Measurements from ENCODE around the gene ARPC2.
"Not testable (repeated sequence)": the region's sequence is repeated elsewhere in the genome, so short reads cannot be mapped to it uniquely, and the experiment has no call there.

Gene ARPC2

DNA sequence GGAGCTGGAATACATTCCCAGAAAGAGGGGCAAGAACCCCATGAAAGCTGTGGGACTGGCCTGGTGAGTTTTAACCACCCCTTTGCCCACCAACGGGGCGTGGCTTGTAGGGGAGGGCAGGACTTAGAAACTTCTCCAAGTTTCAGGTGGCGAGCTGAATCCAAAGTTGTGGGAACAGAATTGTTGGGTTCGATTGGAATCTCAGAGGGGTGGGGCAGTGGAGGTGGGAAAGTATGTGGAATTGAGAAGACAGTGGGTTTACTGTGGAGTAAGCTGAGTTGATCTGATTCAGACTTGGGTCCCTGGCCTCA, 54.5 kb downstream of the ARPC2 start:
- DNase-seq (ENCODE audit: low spot score): no peak

DNA sequence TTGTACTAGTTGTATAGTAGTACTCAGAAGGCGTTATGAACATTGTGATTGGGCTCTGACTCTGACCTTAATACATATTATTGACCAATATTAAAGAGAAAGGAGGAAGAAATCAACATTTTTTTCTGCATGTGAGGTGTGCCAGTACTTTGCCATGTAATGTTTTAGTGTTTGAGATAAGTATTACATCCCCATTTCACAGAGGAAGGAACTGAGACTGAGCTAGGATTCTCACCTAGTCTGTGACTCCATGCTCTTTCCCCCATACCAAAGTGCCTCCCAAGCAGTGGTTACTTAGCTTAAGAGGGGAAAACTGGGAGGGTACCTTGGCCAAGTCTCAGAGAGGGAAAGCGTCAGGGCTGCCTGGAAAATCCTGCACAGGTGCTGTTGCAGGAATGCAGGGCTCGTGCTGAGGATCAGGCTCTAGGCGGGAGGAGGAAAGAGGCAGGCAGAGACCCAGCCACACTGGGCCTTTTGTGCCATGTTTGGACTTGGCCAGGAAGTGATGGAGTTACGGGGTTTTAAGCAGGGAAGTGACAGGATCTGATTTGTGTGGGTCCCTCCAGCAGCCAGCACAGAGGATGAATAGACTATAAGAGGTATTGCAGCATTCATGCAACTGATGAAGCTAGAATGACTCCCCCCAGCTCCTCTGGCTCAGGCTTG, 55.0 kb downstream of the ARPC2 start:
- no peak for DNase-seq (ENCODE audit: low spot score)

DNA sequence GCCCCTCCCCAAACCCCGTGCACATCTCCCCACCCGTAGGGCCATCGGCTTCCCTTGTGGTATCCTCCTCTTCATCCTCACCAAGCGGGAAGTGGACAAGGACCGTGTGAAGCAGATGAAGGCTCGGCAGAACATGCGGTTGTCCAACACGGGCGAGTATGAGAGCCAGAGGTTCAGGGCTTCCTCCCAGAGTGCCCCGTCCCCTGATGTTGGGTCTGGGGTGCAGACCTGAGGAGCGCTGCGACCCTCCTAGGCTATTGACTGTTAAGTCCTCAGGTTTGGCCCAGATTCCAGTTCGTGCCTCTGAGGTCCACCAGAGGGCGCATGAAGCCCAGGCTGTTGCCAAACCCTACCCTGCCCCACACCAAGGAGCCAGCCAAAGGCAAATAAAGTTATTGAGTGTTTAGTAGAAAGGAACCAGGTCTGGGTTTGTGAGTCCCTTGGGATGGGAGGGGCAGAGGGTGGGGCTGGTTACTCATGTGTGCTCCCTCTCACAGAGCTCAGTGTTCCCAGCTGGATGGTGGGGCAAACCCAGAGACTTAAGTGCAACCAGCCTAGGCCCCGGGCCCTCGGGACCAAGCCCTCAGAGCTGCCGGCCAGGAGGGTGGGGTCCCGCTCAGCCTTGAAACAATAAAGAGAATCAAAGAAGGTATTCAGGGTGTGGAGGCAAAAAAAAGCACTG, 55.7 kb downstream of the ARPC2 start:
- DNase-seq (ENCODE audit: low spot score): peak; percentile 93

DNA sequence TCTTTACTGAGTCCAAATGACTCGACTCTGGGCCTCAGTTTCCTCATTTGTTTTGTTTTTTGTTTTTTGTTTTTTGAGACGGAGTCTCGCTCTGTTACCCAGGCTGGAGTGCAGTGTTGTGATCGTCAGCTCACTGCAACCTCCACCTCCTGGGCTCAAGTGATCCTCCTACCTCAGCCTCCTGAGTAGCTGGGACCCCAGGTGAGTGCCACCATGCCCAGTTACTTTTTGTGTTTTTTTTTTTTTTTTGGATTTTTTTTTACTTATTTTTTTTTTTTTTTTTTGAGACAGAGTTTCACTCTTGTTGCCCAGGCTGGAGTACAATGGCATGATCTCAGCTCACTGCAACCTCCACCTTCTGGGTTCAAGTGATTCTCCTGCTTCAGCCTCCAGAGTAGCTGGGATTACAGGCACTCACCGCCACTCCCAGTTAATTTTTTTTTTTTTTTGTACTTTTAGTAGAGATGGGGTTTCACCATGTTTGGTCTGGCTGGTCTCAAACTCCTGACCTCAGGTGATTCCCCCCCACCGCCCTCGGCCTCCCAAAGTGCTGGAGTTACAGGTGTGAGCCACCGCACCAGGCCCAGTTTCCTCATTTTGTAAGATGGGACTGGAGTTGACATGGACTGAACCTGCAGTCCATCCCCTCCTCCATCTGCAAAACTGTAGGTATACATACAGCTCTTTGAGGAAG, 56.4 kb downstream of the ARPC2 start:
- DNase-seq (ENCODE audit: low spot score): not testable (repeated sequence)

DNA sequence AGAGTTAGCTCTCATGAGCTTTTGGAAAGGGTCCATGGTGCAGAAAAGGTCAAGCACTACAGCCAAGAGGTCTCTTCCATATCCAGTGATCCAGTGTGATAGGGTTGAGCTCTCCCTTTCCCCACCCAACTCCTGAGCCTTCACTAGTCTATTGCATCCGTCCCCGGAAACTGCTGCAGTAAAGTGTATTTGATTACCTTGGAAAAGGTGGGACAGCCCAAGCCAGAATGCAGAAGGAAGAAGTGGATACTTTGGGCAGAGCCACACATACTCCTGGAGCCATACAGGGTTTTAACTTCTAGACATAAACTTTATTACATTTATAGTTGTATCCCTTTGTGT, 56.9 kb downstream of the ARPC2 start:
- DNase-seq (ENCODE audit: low spot score): no peak

DNA sequence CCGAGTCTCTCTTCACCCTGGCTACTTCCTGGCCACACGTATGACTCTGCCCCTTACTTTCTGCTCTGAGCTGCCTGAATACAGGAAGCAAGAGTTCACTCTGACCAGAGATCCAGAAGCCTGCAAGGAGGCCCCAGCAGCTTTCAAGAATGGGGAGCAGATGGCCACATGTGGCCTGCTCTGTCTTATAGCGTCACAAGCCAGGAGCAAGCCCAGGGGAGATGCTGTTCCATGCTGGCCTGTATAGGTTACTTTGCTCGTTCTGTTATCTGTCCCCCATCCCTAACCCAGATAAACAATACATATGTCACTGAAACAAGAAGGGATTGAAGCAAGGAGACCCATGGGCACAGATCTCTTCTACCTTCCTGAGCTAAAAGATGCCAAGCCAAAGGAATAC, 57.6 kb downstream of the ARPC2 start:
- DNase-seq (ENCODE audit: low spot score): no peak

DNA sequence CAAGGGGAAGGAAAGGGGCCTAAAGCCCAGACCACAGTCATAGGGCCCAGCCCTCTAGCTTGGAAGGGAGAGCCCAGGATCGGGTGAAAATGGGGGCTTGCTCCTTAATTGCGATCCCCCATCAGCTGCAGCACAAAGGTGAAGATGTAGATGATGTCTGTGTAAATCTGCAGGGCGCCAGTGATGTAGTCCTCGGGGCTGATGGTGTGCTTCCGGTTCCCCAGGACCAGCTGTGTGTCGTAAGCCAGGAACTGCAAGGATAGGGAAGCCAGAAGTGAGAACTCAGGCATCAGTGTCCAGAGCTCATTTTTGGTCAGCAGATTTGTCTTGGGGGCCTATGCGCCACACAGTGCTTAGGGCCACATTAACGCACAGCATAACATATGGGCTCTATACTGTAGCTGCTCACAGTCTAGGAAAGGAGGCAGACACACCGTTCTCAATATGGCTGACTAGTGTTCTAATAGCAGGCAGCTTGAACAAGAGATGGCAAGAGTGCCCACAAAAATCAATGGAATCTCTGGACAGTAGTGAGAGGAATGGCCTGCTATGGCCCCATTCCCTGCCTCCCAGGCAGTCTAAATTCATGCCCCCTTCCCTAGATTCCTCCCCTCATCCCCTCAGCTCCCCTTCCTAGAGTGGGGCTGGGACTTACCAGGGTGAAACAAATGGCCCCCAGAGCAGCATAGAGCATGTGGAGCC, 58.5 kb downstream of the ARPC2 start:
- no peak for DNase-seq (ENCODE audit: low spot score)

DNA sequence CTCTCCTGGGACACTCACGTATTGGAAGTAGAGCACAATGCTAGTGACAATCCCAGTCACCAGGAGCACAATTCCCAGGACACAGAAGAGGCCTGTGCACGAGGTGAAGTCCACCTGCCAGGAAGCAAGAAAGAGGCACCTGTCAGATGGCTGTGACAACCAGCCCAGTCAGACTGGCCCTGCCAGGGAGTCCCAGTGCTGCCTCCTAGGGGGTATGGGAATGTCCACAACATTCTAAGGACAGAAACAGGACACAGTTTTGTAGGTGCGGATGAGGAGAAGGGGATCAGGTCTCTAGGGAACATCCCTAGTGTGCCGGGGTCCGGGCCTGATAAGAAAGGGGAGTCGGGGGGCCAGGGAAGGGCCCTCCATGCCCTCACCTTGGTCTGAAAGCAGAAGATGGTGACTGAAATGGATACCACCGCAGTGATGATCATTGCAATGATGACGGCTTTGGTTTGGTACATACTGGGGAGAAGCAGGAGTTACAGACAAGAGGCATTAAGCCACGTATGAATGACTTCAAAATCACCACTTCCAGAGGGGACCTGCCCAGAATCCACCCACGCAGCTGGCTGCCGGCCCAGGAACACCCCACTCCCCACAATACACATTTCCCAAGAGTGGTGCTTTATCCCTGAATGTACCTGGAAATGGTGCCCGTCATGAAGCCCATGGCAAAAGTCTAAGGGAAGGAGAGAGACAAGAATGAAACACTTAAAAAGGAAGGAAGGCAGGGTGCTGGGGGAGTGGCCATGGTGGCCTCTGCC, 60.2 kb downstream of the ARPC2 start:
- DNase-seq (ENCODE audit: low spot score): no peak

DNA sequence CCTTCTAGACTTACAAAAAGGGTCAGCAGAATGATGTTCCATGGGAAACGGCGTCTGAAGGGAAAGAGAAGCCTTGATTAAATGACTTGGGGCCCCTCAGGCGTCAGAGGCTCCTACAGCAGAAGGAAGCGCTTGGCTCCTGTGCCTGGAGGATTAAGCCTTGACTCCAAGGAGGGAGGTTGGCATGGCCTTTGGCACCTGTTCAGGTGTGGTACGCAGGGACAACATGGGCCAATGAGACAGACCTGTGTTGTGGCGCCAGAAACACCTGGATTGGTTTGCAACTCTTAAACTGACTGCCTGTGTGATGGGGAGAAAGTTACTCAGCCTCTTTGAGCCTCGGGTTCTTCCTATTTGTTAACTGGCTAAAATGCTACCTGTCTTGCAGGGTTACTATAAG, 60.9 kb downstream of the ARPC2 start:
- no peak for DNase-seq (ENCODE audit: low spot score)

DNA sequence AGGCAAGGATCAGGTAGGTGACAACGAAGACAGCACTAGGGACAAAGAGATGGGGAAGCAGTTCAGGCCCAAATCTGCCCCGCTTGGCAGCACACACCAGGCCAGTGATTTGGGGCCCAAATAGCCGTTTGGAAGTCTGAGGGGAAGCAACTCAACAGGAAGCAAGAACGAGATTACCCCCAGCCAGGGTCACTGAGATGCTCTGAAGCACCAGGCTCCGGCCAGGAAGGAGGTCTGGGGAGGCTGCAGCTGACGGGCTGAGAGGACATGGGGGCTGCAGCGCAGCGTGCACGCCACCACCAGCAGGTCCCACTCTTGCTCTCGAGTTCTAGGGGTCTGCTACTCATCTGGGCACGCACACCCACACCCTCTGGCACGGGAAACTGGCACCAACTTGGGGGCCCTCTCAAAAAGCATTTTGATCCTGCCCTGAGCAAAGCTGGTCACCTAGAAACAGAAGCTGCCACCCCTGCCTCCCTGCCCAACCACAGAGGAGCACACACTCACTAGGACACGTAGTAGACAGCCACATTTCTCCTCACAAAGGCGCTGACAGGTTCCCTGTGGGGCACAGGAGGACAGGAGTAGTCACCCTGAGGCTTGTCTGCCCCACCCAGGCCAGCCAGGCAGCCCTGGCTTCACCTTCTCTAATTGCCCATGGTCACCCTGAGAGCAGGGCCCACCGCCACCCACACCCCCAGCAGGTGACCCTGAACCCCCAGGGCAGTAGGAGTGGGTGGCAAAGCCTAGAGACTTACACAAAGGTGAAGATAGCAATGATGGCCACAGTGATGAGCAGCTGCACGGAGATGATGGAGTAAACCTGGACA, 61.8 kb downstream of the ARPC2 start:
- DNase-seq (ENCODE audit: low spot score): no peak

DNA sequence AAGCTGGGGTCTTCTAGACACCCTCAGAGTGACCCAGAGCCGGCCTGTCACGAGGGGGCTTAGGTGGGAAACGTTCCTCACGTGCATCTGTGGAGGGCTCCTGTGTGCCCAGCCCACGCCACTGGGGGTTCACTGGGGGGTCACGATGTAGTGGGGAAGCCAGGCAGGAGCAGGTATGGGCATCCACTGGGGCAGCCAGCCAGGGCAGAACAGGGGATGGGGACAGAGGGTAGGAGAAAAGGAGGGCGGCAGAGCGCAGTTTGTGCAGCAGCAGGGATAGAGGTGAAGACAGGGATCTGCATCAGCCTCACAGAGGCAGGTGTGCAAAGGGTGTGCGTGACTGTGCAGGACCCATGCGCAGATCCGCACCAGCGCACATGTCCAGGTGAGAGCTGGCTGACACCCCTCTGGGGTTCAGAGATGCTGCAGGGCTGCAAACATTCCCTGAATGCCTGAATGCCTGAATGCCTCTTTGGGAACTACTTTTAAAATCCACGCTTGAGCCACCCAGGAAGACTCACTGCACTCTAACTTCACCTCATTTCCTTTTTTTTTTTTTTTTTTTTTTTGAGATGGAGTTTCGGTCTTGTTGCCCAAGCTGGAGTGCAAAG, 63.4 kb downstream of the ARPC2 start:
- no peak for DNase-seq (ENCODE audit: low spot score)

DNA sequence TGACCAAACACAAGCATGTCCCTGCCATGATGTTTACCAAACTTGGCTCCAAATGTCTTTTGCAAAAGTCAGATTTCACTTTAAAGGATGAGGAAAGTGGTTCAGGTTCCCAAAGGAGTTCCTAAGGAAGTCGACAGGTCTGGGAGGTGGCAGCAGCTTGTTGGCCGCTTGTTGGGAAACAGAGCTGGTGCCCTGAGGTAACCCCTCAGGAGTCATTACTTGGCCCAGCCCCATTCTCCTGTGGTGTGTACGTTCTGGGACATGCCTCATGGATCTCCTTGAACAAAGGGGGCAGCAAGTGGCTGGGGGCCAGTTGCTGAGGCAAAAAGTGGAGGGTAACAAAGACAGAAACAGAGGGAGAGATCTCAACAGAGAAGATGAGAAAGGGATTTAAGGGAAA, 64.5 kb downstream of the ARPC2 start:
- no peak for DNase-seq (ENCODE audit: low spot score)

DNA sequence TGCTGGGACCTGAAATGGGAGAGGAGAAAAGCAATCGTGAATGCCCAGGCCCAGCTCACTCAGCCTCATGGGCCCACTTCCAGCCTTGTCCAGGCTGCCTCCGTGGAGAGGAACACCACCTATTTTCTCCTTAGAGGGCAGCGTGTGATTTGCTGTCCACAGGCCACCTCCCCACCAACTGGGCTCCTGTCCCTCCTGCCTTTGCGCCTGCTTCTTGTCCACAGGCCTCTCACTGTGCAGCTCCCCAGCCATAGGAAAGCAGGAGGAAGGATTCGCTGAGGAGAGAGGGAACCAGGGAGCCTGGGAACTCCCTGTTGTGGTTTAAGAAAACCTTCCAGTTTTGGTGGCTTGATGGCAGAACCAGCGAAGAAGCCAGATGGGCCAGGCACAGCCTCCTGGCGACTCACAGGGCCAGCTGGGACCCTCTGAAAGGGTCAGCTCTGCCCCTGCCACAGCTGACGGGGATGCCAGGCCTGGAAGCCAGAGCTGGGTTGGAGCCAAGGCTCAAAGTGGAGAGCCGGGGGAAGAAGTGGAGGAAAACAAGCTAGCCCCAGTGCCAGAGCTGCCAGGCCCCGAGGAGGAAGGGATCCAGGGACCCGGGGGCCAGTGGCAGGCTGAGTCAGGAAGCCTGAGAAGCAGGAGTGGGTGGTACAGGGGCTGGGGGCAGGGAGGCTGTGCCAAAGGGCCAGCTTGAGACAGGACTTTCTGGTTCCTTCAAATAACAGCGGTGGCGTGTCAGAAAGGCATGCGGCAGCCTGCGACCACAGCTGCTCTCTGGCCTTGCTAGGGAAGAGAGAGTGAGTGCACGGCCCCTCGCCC, 65.4 kb downstream of the ARPC2 start:
- DNase-seq (ENCODE audit: low spot score): no peak

DNA sequence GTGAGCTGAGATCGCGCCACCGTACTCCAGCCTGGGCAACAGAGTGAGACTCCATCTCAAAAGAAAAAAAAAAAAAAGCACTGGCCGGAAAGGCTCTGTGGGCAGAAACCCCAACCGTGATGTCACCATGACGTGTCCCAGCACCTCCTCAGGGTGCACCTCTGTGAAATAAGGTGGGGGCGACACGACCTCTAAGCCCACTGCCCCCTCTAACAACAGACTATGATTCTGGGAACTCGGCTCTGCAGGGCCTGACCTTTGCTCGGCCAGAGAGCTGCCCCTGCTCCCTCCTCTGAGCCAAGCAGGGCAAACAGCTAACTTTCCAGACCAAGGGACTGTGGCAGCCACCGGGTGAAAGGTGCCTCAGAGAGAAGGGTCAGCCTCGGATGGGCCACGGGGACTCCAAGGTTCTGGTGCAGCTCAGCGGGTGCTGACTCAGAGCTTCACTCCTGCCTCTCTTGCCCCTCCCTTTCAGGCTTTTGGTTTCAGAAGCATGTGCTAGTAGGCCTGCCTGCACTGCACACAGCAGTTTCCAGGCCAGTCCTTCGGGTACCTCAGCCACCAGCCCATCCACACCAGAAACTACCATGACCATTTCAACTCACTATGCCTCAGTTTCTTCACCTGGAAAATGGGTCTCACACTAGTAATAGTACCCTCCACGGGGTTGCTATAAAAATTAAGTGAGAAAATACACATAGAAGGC, 67.3 kb downstream of the ARPC2 start:
- DNase-seq (ENCODE audit: low spot score): peak; percentile 81

DNA sequence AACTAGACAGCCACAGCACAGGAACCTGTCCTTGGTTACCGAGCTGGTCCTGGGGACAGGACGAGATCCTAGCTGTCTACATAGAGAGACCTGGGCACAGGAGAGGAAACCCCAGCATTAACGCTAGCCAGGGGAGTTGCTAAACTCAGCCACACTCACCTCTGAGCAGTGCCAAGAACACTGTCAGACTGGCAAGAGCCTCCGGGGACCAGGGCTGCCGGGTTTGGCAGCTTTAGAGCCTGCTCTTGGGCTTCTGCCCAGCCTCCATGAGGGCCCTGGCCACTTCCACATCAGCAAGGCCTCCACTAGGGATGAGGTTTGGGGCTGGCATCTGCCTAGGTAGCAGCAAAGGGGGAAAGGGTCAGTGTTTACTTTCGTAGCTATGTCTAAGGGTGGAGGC, 68.6 kb downstream of the ARPC2 start:
- DNase-seq (ENCODE audit: low spot score): peak; percentile 67

DNA sequence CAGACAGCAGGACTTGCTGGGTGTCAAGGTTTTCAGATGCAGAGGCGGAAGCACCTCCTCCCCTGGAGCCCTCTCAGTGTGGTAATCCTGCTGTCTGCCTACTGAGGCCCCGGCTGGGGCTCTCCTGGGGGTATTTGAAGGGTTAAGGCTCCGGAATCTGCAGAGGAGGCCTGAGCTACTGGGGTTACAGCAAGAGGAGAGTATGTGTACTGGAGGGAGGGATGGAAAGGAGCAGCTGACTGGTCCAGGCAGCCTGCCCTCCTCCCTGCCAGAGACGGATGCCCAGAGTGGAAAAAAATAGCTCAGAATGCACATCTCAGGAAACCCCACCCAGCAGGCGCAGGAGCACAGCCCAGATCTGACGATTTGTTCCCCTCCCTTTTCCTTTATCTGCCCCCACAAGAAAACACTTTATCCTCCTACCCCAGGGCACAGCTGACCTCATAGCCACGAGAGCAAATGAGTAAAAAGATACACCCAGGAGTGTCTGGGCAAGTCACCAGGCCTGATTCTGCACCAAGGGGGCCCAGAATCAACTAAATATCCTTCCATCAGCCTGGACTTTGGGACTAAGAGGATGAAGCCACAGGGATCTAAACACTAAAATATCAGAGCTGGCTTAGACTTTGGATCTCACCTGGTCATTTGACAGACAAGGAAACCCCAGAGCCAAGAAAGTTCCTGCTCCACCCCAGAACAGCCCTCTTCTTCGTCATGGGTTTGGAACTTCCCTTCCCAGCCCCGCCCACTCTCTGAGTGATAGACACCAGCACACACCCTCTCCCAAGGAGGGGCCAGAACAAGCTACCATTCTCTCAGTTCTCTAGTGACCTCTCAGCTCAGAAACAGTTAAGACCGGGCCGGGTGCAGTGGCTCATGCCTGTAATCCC, 69.8 kb downstream of the ARPC2 start:
- DNase-seq (ENCODE audit: low spot score): peak; percentile 91

DNA sequence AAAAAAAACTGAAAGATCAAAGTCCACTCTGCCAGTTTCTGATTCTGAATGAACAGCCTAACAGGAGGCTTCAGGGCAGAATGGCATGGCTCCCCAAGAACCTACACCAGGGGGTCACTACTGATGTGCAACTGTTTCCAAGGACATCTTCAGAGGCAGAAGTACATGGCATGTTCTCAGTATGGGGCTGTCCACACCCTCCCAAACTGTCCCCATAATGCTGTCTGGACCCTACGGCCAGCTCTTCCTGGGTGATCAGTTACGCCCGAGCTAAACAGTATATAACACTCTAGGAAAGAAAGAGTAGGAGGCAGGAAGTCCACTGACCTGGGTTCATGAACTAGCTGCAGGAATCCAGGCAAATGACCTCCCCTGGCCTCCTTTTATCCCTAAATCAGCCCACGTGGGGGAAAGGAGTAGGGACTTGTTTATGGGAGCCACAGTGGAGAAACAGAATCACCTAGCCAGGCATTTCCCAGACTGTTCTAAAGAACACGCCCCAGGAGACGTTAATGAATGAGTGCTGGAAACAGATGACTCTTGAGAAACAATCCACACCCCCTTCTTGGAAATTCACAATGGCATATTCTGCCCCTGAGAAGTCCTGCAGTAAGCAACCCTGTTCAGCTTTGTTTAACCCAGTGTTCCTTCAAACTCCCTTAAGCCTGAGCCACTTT, 72.8 kb downstream of the ARPC2 start:
- peak; percentile 47 for DNase-seq (ENCODE audit: low spot score)
